GM23248 (cell line): Measurements from ENCODE around the gene GLOD4.

ENCODE experiments used
- EZH2 ChIP-seq: fragments of 200-600 bp; sonication (generic); IDR thresholded peaks from 2 replicates; pipeline ENCODE4 v1.6.1; 2018; ENCODE audit warnings: antibody characterized with exemption, mild to moderate bottlenecking; ENCODE audit not compliant: insufficient read depth, poor library complexity, severe bottlenecking
- EZH2phosphoT487 ChIP-seq: fragments of 200-600 bp; sonication (generic); IDR thresholded peaks from 2 replicates; pipeline ENCODE4 v1.6.1; 2018; ENCODE audit warnings: antibody characterized with exemption, moderate library complexity, mild to moderate bottlenecking, low read depth; ENCODE audit not compliant: insufficient read depth

DNA sequence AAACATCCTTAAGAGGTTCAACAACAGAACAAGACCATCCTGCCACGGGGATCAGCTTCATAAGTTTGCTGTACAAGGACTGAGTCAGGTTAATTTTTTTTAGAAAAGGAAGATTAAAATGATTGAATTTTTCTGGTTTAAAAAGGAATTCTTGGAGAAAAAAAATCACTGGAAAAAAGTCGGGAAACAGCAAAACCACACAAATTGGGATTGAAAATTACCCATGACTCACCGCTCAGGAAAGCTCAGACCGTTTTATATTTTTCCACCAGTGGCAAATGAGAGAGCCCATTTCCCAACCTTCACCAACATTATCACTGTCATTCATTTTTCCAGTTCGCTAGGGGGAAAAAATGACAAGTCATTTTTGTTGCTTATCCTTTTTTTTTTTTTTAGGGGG, 46.7 kb upstream of the GLOD4 start:
- TF ChIP-seq EZH2phosphoT487 (no peak), EZH2 (no peak)
